Measurements from ENCODE around the gene PGGHG.
"Not testable (repeated sequence)": the region's sequence is repeated elsewhere in the genome, so short reads cannot be mapped to it uniquely, and the experiment has no call there.

Gene PGGHG

GRCh38 chr11:330307-330693 is 41.4 kb downstream of the PGGHG start:
- TF ChIP-seq, protein P1, sequence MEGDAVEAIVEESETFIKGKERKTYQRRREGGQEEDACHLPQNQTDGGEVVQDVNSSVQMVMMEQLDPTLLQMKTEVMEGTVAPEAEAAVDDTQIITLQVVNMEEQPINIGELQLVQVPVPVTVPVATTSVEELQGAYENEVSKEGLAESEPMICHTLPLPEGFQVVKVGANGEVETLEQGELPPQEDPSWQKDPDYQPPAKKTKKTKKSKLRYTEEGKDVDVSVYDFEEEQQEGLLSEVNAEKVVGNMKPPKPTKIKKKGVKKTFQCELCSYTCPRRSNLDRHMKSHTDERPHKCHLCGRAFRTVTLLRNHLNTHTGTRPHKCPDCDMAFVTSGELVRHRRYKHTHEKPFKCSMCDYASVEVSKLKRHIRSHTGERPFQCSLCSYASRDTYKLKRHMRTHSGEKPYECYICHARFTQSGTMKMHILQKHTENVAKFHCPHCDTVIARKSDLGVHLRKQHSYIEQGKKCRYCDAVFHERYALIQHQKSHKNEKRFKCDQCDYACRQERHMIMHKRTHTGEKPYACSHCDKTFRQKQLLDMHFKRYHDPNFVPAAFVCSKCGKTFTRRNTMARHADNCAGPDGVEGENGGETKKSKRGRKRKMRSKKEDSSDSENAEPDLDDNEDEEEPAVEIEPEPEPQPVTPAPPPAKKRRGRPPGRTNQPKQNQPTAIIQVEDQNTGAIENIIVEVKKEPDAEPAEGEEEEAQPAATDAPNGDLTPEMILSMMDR (IDR thresholded peaks at IDR 0.05; ENCODE audit: low read depth, low read length), result no peak
- no peak overlapping the region for H3K4me3 ChIP-seq (ENCODE audit: low read depth, low read length)
- DNase-seq (ENCODE audit: low read depth, low spot score), result no peak
- in situ Hi-C loops (cut with HindIII; ENCODE audit: low sequenced_read_pairs), result no loop called here

GRCh38 chr11:330694-331357 is 41.9 kb downstream of the PGGHG start:
- H3K4me3 ChIP-seq (ENCODE audit: low read depth, low read length), result no peak overlapping the region
- in situ Hi-C loops (cut with HindIII; ENCODE audit: low sequenced_read_pairs), result no loop called here
- no peak for DNase-seq (ENCODE audit: low read depth, low spot score)
- TF ChIP-seq, protein P1 (IDR thresholded peaks at IDR 0.05; ENCODE audit: low read depth, low read length), result no peak

DNA sequence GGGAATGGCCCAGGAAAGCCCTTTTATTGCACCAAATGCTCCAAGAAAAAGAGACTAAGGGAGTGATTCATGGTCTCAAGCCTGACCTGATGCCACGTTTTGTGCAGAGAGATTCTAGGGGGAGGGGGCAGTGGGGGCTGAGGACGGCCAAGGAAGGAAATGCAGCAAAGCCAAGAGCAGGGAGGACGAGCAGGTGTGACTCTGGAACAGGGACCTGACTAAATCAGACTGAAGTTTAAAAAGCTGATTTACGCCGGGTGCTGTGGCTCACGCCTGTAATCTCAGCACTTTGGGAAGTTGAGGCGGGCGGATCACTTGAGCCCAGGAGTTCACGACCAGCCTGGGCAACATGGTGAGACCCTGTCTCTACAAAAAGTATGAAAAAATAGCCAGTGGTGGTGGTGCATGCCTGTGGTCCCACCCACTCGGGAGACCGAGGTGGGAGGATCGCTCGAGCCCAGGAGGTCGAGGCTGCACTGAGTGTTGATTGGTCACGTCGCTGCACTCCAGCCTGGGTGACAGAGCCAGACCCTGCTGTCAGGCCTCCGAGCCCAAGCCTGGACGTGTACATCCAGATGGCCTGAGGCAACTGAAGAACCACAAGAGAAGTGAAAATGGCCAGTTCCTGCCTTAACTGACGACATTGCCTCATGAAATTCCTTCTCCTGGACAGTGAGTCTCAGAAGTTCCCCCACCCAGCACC is 42.6 kb downstream of the PGGHG start:
- DNase-seq (ENCODE audit: low read depth, low spot score), result no peak
- in situ Hi-C loops (cut with HindIII; ENCODE audit: low sequenced_read_pairs), result no loop called here
- TF ChIP-seq, protein P1 (IDR thresholded peaks at IDR 0.05; ENCODE audit: low read depth, low read length), result no peak
- no peak overlapping the region for H3K4me3 ChIP-seq (ENCODE audit: low read depth, low read length)

DNA sequence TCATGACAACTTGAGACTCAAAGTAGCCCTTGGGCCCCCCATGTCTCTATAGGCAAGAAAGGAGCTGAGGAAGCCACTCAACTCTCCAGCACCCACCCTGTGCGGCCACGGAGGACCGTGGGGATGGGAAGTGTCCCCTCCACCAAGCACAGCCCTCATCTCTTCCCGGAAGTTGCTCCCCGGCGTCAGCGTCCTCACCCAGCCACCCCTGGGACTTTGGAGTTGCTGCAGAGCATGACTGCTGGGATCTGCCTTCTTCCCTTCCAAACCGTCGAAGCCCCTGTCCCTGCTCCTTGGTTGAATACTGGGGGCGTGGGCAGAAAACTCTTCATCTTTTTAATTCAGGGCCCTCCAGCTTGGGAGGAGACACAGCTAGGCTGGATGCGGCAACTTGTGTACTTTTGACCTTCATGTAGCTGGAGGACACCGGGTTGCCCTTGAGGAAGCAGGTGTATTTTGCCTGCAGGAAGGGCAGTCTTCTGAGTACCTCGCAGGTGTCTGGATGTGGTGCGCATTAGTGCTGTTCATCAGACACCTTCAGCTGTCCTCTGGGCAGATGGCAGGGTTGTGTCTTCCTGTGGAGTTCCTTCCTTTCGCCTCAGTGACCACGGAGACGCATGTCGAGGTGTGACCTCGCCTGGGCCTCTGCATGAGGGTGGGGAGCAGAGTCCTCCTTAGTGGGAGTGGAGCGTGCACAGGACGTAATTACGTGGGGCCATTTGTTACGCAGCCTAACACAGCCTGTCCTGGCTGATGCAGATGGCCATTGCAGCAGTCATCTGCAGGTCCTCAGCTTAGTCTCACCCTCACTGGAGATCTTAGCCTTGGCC is 43.9 kb downstream of the PGGHG start:
- in situ Hi-C loops (cut with HindIII; ENCODE audit: low sequenced_read_pairs), result no loop called here
- TF ChIP-seq, protein P1 (IDR thresholded peaks at IDR 0.05; ENCODE audit: low read depth, low read length), result no peak
- no peak for DNase-seq (ENCODE audit: low read depth, low spot score)
- no peak overlapping the region for H3K4me3 ChIP-seq (ENCODE audit: low read depth, low read length)

DNA sequence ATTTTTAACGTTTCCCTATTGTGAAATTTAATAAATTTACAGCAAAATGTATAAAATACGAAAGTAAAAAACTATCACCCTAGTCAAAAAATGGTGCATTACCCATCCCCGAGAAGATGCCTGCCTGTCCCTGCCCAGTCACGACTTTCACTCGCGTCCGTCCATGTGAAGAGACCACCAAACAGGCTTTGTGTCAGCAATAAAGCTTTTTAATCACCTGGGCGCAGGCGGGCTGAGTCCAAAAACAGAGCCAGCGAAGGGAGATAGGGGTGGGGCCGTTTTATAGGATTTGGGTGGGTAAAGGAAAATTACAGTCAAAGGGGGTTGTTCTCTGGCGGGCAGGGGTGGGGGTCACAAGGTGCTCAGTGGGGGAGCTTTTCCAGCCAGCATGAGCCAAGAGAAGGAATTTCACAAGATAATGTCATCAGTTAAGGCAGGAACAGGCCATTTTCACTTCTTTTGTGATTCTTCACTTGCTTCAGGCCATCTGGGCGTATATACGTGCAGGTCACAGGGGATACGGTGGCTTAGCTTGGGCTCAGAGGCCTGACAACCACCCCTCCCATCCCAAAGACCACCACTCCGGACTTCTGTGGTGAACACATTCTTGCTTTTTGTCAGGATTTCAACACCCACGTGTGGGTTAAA is 44.8 kb downstream of the PGGHG start:
- in situ Hi-C loops (cut with HindIII; ENCODE audit: low sequenced_read_pairs); DNase-seq (ENCODE audit: low read depth, low spot score); H3K4me3 ChIP-seq (ENCODE audit: low read depth, low read length): not testable (repeated sequence)

- TF ChIP-seq, protein P1 (IDR thresholded peaks at IDR 0.05; ENCODE audit: low read depth, low read length), result no peak
- no peak overlapping the region for H3K4me3 ChIP-seq (ENCODE audit: low read depth, low read length)
- in situ Hi-C loops (cut with HindIII; ENCODE audit: low sequenced_read_pairs), result no loop called here
- DNase-seq (ENCODE audit: low read depth, low spot score), result no peak
Measured at GRCh38 chr11:334264-334994, 45.5 kb downstream of the PGGHG start.
